ENCODE results near the gene PLEKHG1.

PLEKHG1 gene

DNA sequence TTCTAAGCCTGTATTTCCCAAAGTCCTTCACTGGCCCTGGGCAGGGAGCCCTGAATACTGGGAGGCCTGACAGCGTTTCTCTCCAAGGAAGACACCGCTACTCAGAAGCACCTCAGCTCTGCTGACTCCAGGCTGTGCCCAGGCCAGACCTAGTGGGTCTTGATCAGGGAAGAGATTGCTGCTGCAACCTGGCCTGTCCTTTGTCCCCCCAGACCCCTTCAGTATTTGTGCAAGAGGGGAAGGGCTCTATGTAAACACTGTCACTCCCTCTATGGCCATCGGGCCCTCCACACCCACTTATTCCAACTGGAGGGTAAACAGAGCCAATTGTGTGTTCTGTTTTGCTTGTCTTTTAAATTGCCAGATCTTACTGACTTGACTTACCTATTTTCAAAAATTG is 20.6 kb downstream of the PLEKHG1 start:
- no peak for DNase-seq (ENCODE audit: low read depth)

DNA sequence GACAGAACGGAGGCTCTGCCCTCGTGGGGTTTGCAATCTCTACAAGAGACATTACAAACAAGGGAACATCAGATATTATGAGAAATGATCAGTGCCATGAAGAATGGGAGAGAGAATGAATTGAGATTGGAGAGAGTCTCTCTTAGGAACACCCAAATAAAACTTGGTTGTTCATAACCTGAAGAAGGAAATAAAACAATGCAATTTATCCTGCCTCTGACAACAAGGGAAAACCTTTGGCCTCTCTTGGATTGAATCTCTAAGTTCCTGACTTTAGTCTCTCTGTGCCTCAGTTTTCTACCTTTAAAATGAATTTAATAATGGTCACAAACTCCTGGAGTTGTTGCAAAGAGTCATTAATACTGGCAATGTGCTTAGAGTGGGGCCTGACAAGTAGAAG is 21.1 kb downstream of the PLEKHG1 start:
- no peak for DNase-seq (ENCODE audit: low read depth)

DNA sequence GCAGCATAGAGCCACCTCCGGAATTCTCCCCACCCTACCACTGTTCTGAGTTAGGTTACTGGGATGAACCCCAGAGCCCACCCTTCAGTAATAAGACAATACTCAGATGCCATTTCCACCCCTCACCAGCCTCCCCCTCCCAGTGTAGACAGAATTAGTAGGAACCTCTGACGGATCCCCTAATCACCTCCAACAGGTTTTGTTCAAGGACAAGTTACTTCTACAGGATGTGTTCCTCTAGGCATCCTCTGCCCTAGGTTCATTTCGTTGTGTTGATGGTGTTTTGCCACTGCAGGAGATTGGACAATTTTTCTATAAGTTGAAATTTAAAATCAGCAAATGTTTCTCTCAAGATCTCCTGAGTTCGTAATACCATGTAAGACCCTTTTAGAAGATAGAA is 22.8 kb downstream of the PLEKHG1 start:
- no peak for DNase-seq (ENCODE audit: low read depth)

DNA sequence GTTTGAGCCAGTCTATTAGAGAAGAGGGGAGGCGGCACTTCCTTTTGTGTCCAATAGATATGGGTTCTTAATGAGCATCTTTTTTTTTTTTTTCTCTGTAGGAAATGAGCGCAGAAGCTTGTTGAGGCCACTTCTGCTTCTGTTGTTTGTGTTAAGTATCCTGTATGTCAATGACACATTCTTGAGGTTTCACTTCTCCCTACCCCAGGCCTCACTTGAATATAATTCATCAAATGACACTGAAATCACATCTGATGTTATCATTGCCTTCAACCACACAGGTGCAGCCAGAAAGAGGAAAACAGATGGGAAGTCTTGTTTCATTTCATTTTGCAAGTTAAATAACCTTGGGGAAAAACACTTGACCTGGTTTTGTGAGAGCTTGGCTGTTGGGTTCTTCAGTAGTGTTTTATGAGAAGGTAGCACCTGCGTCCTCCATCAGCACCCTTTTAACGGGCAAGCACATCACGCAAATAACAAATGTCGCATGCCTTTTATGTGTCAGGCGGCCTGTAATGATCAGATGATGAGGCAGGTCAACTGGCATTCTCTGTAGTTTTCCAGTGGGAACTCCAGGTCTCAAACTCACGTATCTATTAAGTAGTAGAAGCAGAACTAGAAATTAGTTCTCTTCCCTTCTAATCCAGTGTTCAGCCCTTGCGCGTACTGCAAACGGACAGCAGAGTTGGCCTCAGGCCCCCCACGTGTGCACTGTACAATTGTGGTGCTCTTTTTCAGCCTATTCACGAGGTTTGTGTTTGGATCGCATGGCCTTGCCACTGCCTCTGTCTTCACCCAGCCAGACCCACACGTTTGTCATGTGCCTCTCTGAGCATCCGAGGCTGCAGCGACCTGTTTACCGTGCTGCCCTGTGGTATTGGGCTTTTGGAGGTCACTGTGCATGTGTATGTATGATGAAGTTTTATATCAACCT is 23.5 kb downstream of the PLEKHG1 start:
- DNase-seq (ENCODE audit: low read depth) = no peak

DNA sequence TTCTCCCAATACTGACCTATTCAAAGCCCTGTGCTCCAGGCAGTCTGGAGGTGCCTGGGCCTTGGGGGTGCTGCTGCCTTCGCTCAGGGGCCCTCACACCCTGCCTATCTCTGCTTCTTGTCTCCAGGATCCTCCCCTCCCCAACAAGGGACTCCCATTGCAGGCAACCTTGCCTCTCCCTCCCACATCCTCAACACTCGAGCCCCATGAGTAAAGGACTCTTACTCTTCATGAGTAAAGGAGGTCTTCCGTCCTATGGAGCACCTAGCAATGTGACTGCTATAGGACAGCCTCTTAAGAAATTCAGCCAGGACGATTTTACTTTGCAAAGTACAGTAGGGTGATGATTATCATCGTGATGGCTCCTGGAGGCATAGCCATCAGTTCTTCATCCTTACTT is 24.5 kb downstream of the PLEKHG1 start:
- DNase-seq (ENCODE audit: low read depth) = no peak

DNA sequence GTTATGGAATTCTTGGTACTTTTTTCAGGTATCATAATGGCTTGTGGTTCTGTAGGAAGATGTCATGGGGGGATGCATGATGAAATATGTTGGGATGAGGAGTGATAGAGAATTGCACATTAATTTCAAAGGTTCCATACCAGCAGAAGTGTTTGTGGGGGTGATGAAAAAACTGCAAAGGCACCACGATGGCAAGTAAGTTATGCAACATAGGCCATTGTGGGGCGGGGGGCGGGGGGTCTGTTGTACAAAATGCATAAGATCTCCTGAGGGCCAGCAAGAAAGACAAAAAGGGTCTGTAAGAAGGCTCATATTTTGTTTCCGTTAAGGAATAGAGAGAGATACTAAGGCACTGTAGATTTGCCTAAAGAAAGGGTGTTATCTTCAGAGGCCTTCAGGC is 26.2 kb downstream of the PLEKHG1 start:
- DNase-seq (ENCODE audit: low read depth) = no peak

DNA sequence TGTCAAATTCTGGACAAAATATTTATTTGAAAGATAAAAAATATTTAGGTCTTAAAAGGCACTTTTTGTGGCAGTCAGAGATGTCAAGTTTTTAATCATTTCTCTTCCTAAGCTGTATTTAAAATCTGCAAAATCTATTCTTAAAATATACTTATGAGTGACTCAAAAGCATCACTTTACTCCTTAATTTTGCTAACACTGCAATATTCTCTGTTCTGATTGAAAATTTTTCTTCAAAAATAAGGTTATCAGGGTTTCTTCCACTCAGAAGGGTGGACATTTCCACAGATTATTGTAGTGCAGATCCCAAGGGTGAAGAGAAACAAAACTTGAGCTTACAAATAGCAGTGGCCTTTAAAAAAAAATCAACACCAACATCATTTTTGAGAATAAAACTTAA is 27.5 kb downstream of the PLEKHG1 start:
- DNase-seq (ENCODE audit: low read depth) = no peak

DNA sequence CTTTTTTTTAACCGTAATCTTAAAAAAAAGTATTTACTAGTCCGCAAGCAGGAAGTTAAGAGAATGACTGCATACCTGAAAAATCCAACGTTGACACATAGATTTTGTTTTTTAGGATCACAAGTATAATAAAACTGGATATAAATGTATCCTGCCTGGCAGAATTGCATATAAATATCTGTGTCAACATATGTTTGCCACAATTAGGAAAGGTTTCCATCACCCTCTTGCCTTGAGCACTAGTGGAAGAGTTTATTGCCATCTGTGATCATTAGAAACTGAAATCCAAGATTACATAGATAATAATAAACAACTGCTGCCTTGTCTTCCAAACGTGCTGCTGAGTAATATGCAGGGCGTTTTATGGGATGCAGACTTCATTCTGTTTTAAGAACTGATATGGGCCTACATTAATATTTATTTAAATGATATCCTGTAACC is 27.9 kb downstream of the PLEKHG1 start:
- DNase-seq (ENCODE audit: low read depth) = no peak

DNA sequence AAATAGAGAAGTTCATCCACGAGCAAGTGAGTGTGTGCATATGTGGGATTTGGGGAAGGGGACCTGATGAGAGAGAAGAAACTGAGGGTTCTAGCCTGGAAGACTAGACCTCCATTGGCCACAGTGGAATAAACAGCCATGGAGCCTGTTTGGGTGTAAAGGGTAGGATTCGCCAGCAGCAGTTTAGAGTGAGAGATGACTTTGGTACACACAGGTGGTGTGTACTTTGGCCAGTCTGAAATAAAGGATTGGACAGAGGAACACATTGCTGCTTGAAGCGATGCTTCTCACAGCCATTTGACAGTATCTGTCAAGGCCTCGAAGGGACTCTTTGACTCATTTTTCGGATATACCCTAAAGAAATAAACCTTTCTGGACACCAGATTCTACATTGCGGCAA is 29.2 kb downstream of the PLEKHG1 start:
- no peak for DNase-seq (ENCODE audit: low read depth)

DNA sequence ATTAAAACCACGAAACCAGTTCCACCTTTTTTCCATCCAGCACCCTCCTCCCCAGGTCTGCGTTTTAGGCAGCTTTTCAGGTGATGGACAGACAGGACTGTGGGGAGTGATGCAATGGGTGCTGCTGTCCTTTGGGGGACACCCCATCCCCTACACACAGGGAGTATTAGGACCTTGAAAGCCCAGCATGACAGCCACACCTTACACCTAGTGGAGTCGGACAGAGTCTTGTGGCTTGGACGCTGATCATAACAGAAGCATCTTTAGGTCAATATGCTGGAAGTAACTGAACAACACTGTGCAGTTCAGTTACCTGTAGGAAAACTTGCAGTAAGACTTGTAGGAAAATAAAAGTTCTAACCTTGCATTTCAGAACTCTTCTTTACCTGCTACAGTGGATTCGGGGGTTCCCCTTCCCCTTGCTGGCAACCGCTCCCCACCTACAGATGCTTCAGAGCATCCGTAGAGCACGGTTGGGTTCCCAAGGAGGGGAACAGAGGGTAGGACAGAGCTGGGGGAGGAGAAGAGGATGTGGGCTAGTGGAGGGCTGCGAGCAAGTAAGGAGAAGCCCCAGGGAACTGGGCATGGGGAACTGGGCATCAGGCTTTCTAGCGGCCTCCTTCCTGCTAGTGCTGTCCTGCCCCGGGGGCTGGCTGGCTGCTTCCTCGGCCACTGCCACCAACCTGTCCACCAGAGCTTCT is 31.7 kb downstream of the PLEKHG1 start:
- no peak for DNase-seq (ENCODE audit: low read depth)

DNA sequence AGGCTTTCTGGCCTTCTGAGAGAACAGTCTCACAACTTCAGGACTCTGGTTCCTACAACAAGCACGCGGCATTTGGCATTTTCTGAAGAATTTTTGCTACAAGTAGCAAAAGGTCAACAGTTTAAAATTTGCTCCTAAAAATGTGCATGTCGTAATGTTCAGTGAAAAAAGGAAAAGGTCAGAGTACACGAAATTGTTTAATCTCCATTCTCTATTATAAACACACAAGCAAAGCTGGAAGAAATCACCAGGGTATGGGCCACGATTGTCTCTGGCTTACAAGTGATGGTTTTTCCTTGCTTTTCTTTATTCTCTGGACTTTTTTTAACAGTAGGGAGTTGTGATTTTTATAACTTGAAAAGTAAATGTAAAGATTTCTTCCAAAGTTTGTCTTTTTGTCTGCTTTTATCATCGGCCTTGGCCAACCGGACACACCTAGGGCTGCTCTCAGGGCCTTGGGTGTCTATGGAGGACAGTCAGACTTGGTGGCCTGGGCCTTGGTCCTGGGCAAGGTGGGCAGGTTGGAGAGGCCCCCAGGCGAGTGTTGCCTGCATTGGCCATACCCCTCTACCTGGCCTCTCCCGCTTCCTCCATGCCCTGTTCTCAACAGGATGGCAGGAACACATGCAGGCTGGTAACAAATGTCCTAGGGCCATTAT is 32.4 kb downstream of the PLEKHG1 start:
- no peak for DNase-seq (ENCODE audit: low read depth)

DNA sequence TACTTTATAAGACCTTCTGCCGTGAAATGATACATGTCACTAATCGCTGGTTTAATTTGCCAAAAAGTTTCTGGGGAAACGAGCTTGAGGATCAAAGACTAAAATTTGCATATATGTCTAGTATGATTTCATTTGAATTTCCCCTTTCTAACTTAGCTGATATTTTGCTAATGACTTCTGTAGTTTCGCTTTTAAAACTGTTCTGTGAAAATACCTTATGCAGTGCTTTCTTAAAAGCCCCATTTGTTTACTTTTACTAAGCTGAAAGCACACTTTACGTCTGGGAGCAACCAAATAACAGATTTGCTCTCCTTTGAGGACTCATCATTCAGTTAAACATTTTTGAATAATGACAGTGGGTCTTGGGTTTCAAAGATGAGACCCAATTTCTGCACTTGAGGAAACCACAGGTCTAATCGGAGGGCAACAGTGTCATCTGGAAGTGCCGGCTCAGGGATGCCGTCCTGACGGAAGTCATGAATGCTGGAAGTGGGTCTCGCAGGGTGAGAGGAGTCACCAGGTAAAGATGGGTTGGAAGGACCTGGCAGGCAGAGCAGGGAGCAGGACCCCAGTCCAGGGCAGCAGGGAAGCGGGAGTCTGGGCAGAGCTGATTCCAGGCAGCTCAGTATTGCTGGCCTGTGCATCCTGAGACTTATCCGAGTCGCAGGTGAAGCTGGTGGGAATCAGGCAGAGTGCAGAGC is 33.2 kb downstream of the PLEKHG1 start:
- no peak for DNase-seq (ENCODE audit: low read depth)

DNA sequence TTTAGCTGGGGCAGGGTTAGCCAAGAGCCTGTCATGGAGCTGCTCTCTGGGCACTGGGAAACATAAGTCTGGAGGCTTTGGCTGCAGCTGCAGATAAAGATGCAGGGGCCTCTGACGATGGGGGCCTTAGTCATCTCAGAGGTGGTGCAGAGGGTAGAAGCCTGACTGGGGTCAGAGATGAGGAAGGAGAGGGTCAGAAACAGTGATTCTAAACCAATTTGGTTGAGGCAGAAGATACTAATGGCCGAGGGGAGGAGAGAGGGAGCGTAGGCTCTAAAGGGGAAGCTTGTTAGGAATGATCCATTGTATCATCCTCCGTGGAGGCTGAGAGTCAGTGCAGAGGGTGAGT is 33.8 kb downstream of the PLEKHG1 start:
- no peak for DNase-seq (ENCODE audit: low read depth)

DNA sequence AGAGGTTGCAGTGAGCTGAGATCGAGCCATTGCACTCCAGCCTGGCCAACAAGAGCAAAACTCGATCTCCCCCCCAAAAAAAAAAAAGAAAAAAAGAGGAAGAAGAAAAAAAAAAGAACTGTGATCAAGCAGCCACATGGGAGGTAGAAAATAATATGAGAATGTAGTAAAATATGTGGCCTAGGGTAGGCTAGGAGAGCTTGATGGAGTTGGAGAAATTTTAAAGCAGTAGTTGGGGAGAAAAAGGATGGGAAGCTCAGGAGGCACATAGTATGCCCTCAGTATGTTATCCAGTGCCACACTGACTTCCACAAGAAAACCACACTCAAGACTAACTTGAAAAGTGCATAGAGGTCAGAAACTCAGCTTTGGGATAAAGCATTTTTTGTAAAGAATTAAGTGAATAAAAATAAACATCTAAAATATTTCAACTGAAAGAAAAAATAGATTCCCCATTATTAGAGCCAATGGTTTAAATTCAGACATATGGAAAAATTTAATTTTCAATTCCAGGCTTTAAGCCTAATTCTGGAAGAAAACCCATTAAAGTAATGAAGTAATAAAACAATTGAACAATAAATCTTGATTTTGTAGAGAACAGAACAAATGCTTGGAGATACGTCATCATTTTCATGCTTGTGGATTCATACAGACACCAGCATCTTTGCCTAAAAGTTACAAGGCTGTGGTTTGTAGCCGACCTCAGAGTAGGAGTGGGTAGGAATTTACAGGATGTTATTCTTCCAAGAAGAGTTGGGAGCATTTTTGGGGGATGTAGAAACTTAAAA is 34.7 kb downstream of the PLEKHG1 start:
- no peak for DNase-seq (ENCODE audit: low read depth)

DNA sequence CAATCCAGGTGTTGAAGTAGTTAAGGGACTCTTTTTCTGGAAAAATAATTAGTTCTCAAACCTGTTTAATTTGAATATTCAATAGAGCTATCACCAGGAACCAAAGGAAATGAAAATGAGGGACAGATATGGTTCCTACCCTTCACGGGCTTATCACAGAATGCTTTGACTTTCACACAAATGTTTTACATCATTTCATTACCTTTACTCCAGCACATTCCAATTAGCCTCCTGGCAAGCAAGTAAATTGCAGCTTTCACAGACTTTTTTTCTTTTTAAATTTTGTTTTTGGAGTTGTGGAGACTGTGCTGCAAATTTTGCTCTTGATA is 35.2 kb downstream of the PLEKHG1 start:
- DNase-seq (ENCODE audit: low read depth) = no peak

DNA sequence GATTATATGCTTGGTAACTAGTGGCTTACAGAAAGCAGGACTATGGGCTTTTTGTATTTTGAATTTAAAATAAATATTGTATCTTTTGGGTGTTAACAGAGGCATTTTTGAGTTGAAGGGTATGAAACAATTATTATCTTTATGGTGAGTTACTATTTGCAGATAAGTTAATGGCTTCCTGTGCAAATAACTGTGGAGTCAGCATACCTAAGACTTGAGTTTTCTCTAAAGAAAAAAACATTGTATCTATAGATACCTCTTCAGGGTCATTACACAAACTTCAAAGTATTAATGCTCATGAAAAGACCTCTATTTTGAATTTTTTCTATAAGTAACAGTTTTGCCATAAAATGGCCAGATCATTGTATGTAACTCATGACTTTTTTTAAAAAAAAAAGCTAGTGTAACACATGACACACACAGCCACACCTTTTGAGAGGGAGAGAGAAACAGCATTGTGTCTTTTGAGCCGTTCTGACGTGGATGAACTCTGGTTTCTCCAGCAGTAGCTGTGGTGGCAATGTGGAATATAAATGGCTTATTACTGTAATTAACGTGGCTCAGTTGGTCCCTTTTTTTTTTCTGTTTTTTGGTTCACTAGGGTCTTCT is 36.3 kb downstream of the PLEKHG1 start:
- DNase-seq (ENCODE audit: low read depth) = no peak

DNA sequence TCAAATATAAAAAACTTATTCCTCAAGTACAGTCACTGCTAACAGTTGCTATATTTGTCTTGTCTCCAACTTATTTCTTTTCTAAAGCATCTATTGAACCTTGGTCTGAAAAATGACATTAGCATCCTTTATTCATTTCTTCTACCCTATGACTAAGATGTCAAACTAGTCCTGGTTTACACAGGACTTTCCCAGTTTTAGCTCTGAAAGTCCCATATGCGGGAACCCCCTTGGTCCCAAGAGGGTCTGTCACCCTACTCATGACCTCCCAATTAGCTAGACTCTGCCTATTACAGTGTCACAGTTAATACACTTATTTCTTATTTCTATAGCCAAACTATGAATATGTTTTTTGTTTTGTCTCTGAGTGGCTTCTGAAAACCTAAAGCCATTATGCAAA is 37.1 kb downstream of the PLEKHG1 start:
- no peak for DNase-seq (ENCODE audit: low read depth)

DNA sequence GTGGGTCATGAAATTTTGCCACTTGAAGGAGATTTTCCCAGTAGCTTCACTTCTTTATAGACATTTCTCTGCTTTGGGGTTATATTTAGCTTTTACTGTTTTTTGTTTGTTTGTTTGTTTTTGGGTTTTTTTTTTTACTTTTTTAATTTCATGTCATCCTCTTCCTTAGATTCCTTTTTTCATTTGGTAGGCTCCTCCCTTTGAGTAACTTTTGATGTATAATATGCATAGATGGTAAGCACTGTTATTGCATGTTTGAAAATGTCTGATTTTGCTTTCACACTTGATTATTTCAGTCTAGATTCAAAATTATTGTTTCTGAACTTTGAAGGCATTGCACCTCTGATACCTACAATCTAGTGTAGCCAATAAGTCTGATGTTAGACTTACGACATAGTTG is 37.6 kb downstream of the PLEKHG1 start:
- DNase-seq (ENCODE audit: low read depth) = no peak

DNA sequence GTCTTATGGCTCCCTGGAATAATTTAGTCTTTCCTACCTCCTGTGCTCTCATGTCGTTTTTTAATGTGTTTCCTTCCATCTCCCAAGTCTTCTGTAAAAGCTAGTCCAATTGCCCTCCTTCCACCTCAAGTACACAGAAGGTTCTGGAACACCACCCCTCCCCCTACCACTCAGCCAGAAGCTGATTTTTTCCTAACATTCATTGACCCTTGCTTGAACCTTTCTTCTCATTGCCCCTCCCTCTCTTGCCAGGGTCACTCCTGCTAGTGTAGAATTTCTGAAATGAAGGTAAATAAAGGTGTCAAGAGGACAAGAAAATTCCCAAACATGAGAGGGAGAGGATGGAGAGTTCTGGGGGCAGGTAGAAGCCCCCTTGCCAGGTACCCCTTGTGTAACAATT is 38.6 kb downstream of the PLEKHG1 start:
- no peak for DNase-seq (ENCODE audit: low read depth)

DNA sequence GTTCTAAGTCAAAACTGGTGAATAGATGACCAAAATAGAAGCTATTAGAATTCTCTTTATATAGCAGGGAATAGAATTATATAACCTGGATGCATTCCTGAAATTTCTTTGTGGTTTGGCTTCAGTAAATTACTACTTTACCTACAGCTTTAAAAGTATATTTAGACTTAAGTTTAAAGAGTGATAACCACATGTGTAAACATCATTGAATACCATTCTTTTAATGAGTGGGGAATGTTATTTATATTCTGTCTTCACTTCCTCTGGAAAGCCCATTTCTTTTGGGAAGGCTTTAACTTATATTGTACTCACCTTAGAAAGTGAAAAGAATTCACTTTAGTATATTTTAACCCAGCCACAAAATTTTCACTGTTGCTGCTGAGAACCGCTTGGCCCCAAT is 39.1 kb downstream of the PLEKHG1 start:
- no peak for DNase-seq (ENCODE audit: low read depth)

DNA sequence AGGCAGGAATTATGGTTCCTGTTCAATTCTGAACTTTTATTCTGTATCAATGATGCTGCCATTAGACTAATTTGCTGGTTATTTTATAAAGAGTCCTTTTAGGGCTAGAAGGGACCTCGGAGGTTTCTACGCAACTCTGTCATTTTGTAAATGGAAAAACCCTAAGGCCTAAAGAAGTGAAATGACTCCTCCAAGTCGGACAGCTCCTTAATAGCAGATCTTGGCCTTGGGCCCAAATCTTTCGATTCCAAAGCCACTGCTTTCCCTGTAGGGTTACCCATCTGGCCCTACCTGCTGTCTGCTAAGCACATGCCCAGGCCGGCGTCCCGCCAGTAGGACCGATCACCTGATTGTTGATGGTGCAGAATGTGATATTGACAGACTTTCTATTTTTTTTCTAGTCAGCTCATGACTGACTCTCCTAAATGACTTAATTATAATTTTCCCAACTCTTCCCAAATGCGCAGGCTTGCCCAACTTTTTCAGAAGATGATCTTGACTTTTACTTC is 40.2 kb downstream of the PLEKHG1 start:
- DNase-seq (ENCODE audit: low read depth) = no peak

All from activated T-helper 1 cell treated with Interleukin-2 at 50 U/mL for 16 hours (primary cell).